Neural cell (in vitro differentiated cells): ENCODE results near the gene RALA.

Experiments
- EP300 ChIP-seq: fragments of 450-650 bp; conservative IDR thresholded peaks from 2 replicates; pipeline ENCODE4 v1.6.1; 2014; ENCODE audit warnings: antibody characterized with exemption, mild to moderate bottlenecking, moderate library complexity; ENCODE audit not compliant: poor library complexity, severe bottlenecking
- EZH2 ChIP-seq: fragments of 200-600, 300-800 bp; shearing (Covaris generic), sonication (generic); IDR thresholded peaks from 2 replicates; pipeline ENCODE4 v1.6.1; 2014; ENCODE audit warnings: antibody characterized with exemption, low read length, borderline replicate concordance, mild to moderate bottlenecking; ENCODE audit not compliant: insufficient read depth, poor library complexity, severe bottlenecking
- MXI1 ChIP-seq: fragments of 450-650 bp; conservative IDR thresholded peaks from 2 replicates; pipeline ENCODE4 v1.6.1; 2014; ENCODE audit warnings: antibody characterized with exemption, mild to moderate bottlenecking; ENCODE audit not compliant: poor library complexity, severe bottlenecking
- POLR2AphosphoS5 ChIP-seq: IDR thresholded peaks from 2 replicates; pipeline ENCODE4 v1.6.1; 2012
- SMC3 ChIP-seq: fragments of 450-650 bp; conservative IDR thresholded peaks from 2 replicates; pipeline ENCODE4 v1.6.1; 2014; ENCODE audit warnings: antibody characterized with exemption, mild to moderate bottlenecking, moderate library complexity; ENCODE audit not compliant: poor library complexity
- TAF1 ChIP-seq: IDR thresholded peaks from 2 replicates; pipeline ENCODE4 v1.6.1; 2012; ENCODE audit warnings: low read depth
- TF ChIP-seq, protein P1 (sequence below): fragments of 450-650 bp; IDR thresholded peaks from 2 replicates; pipeline ENCODE4 v1.5.1; 2014; ENCODE audit warnings: antibody characterized with exemption, mild to moderate bottlenecking, moderate library complexity; ENCODE audit not compliant: poor library complexity, severe bottlenecking

- TF ChIP-seq, protein P1, sequence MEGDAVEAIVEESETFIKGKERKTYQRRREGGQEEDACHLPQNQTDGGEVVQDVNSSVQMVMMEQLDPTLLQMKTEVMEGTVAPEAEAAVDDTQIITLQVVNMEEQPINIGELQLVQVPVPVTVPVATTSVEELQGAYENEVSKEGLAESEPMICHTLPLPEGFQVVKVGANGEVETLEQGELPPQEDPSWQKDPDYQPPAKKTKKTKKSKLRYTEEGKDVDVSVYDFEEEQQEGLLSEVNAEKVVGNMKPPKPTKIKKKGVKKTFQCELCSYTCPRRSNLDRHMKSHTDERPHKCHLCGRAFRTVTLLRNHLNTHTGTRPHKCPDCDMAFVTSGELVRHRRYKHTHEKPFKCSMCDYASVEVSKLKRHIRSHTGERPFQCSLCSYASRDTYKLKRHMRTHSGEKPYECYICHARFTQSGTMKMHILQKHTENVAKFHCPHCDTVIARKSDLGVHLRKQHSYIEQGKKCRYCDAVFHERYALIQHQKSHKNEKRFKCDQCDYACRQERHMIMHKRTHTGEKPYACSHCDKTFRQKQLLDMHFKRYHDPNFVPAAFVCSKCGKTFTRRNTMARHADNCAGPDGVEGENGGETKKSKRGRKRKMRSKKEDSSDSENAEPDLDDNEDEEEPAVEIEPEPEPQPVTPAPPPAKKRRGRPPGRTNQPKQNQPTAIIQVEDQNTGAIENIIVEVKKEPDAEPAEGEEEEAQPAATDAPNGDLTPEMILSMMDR: peak; percentile 94
- TF ChIP-seq EZH2 (no peak), MXI1 (peak; percentile 88), TAF1 (no peak), EP300 (no peak), POLR2AphosphoS5 (no peak), SMC3 (peak; percentile 92)
Observed at GRCh38 chr7:39580149-39580874, 43.1 kb upstream of the RALA start.
